Esophagus (tissue), 2 donors: Measurements from ENCODE around the gene GRK4. TPM values are rescaled to one million over a fixed set of nuclear protein-coding genes. Genes with fewer than 3 reads are reported as not detected.
A peak's percentile ranks its signal among the peaks of the same experiment; 100 is the strongest.
"Not testable (repeated sequence)": the region's sequence is repeated elsewhere in the genome, so short reads cannot be mapped to it uniquely, and the experiment has no call there.

Source experiments
- H3K27ac ChIP-seq, 2 donors: one replicate each; pipeline ENCODE4 v1.5.1; 2013; ENCODE audit warnings: low read depth in 2 of 2, mild to moderate bottlenecking in 2 of 2, inconsistent platforms in 1 of 2, low read length in 1 of 2, moderate library complexity in 1 of 2
- H3K27me3 ChIP-seq, 2 donors: one replicate each; pipeline ENCODE4 v1.6.1; 2013; ENCODE audit warnings: low read length in 2 of 2, control low read depth in 1 of 2, mild to moderate bottlenecking in 1 of 2; ENCODE audit not compliant: insufficient read depth in 2 of 2, control insufficient read depth in 1 of 2
- H3K36me3 ChIP-seq, 2 donors: one replicate each; pipeline ENCODE4 v1.6.1; 2013; ENCODE audit warnings: low read length in 1 of 2; ENCODE audit not compliant: control insufficient read depth in 2 of 2, insufficient read depth in 2 of 2
- H3K4me1 ChIP-seq, 2 donors: one replicate each; pipeline ENCODE4 v1.6.1; 2013; ENCODE audit warnings: low read length in 1 of 2; ENCODE audit not compliant: control insufficient read depth in 2 of 2, insufficient read depth in 2 of 2
- H3K4me3 ChIP-seq, 2 donors: one replicate each; pipeline ENCODE4 v1.5.1; 2013; ENCODE audit warnings: low read length in 2 of 2, mild to moderate bottlenecking in 2 of 2, low read depth in 1 of 2, moderate library complexity in 1 of 2
- H3K9me3 ChIP-seq, 2 donors: one replicate each; pipeline ENCODE4 v1.6.1; 2013; ENCODE audit warnings: mild to moderate bottlenecking in 2 of 2, low read depth in 1 of 2, low read length in 1 of 2, moderate library complexity in 1 of 2; ENCODE audit not compliant: control insufficient read depth in 2 of 2, insufficient read depth in 1 of 2
- WGBS, 2 donors: extraction: QIAGEN DNeasy Blood & Tissue Kit; methylation state at CpG; one replicate each; pipeline ENCODE4 v1.1.7; 2013; 5-methylcytosine and 5-hydroxymethylcytosine counted together
- polyA plus RNA-seq, 2 donors: library from polyadenylated mRNA; stranded (reverse); fragments of 200-250 nt; gene quantifications; one replicate each; pipeline ENCODE4 v1.2.3, GENCODE V29; 2013
- donor health status: healthy with polysubstance abuse.
- donor health status: Bipolar disorder and iron deficiency.

GRK4 gene
- 1 to 10 TPM; 1.2 to 1.7 TPM for polyA plus RNA-seq

DNA sequence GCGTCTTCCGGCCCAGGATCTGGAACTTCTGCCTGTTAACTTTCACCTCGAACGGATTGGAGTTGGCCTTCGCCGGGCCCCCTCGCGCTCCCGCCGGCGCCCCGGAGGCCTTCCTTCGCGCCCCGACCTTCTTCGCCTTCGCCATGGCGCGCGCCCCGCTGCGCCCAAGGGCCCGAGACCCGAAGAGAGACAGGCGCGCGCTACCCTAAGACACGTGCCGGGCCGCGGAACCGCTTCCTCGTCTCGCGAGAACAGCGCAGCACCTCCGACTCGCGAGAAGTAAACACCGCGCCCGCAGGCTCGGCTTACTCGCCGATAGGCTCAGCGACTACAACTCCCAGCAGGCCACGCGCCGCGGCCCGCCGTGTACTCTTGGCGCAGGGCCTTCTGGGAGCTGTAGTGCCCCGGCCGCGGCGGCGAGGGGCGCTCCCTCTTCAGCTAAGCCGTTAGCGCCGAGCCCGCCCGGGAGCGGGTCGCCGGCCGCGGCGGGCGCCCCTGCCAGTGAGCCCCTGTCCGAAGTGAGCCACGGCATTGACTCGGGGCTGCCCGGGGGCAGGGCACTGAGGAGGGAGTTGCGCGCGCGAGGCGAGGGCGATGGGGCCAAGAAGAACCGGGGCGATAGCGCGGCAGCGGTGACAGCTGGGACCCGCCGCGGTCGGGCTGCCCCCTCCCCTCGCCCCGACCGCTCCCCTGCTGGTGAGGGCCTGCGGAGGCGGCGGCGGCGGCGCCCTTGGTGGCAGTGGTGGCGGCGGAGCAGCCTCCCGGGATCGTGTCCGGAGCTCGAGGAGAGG lies at the start of gene GRK4, which contains the start of gene NOP14:
GRK4 (plus strand) TSS at position 397 of the 791 bp plus-strand sequence. CDS start 500 bp downstream, outside the sequence.
NOP14 (minus strand) TSS at position 232 of the 791 bp plus-strand sequence; CDS start at position 145, 87 bp downstream.
- peak within 1 kb of the TSS; percentile 87 to 91 for H3K27ac ChIP-seq
- H3K36me3 ChIP-seq: peaks cover 2 to 4% of the 10 kb centered on the region in 2 donors
- peak within 1 kb of the TSS; percentile 65 to 96 for H3K4me3 ChIP-seq
- H3K9me3 ChIP-seq: no peaks in the 10 kb centered on the region
- H3K27me3 ChIP-seq: no peaks in the 10 kb centered on the region
- H3K4me1 ChIP-seq: peaks cover 6 to 12% of the 10 kb centered on the region in 2 donors
- WGBS, 2 donors: 0% methylated on average over 99 to 105 of the region's 105 CpGs

DNA sequence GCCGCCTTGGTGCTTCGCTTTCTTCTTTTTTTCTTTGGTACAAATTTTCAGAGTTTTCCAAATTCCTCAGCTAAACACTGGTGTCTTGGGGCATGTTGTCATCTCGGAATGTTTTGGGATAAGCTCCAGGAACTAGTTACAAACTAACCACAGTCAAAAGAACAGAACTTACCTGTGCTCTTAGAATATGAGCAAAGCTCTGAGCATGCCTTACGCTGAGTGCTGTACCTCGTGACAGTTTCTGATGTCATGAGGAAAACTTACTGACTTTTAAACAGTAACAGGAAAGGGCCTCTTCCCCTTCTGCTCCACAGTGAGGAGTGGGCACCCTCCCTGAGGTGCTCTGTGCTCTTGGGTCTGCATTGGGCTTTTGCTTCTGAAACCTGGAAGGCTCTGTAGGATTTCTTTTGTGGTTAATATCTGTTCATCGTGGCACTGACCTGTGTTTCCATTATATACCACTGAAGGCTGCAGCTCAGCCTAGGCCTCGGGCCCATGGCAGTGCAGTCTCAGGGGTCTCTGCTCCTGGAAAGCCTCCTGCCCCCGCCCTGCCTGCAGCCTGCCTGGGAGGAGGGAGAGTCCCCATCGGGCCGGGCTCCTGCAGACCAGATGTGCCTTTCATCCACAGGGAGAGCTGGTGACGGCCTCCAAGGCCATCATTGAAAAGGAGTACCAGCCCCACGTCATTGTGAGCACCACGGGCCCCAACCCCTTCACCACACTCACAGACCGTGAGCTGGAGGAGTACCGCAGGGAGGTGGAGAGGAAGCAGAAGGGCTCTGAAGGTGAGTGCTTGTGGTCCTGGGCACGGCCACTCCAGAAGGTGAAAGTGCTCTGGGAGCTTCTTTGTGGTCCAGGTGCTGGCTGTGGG lies 48.9 kb upstream of the GRK4 start:
- H3K27ac ChIP-seq: no peak overlapping the region

DNA sequence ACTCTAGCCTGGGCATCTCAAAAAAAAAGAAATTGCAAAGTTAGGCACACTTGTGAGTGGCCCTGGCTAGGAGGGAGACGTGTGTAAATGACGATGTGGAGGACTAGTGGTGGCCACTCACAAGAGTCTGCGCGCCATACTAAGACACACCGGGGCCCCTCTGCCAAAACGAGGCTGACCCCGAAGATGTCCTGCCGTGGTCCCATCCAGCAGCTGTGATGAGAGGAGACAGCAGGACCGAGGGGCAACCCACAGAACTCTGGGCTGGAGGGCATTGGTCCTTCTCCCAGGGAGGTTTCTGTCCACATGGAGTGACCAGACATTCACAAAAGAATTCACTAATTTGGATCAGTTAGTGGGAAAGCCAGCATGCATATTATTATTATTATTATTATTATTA lies 47.6 kb upstream of the GRK4 start:
- H3K9me3 ChIP-seq: no peaks in the 10 kb centered on the region
- H3K4me1 ChIP-seq: no peaks in the 10 kb centered on the region
- peaks cover 16 to 24% of the 10 kb centered on the region in 2 donors for H3K36me3 ChIP-seq
- H3K27ac ChIP-seq: no peak overlapping the region
- H3K4me3 ChIP-seq: no peak overlapping the region
- H3K27me3 ChIP-seq: no peaks in the 10 kb centered on the region
- WGBS, 2 donors: 86 to 88% methylated on average over 9 of the region's 9 CpGs

More for the DNA sequence above, 48.9 kb upstream of the GRK4 start:
- H3K4me1 ChIP-seq: no peaks in the 10 kb centered on the region
- H3K27me3 ChIP-seq: no peaks in the 10 kb centered on the region
- no peaks in the 10 kb centered on the region for H3K9me3 ChIP-seq
- H3K4me3 ChIP-seq: no peak overlapping the region
- peaks cover 16 to 33% of the 10 kb centered on the region in 2 donors for H3K36me3 ChIP-seq
- 79 to 84% methylated on average over 16 of the region's 16 CpGs for WGBS, 2 donors

DNA sequence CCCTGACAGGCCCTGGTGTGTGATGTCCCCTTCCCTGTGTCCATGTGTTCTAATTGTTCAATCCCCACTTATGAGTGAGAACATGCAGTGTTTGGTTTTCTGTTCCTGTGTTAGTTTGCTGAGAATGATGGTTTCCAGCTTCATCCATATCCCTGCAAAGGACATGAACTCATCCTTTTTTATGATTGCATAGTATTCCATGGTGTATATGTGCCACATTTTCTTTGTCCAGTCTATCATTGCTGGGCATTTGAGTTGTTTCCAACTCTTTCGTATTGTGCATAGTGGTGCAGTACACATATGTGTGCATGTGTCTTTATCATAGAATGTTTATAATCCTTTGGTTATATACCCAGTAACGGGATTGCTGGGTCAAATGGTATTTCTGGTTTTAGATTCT lies 46.7 kb upstream of the GRK4 start:
- WGBS, 2 donors: 95 to 97% methylated on average over 2 of the region's 2 CpGs
- H3K36me3 ChIP-seq: peaks cover 15 to 20% of the 10 kb centered on the region in 2 donors

DNA sequence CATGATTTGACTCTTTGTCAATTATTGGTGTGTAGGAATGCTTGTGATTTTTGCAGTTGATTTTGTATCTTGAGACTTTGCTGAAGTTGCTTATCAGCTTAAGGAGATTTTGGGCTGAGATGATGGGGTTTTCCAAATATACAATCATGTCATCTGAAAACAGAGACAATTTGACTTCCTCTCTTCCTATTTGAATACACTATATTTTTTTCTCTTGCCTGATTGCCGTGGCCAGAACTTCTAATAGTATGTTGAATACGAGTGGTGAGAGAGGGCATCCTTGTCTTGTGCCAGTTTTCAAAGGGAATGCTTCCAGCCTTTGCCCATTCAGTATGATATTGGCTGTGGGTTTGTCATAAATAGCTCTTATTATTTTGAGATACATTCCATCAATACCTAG lies 45.1 kb upstream of the GRK4 start:
- H3K27ac ChIP-seq, H3K4me3 ChIP-seq, H3K4me1 ChIP-seq, H3K27me3 ChIP-seq, H3K9me3 ChIP-seq: not testable (repeated sequence)
- peaks cover 11 to 12% of the 10 kb centered on the region in 2 donors for H3K36me3 ChIP-seq
- 79 to 85% methylated on average over 2 of the region's 2 CpGs for WGBS, 2 donors

More for the DNA sequence above, 46.7 kb upstream of the GRK4 start:
- not testable (repeated sequence) for H3K4me1 ChIP-seq, H3K4me3 ChIP-seq, H3K27ac ChIP-seq, H3K9me3 ChIP-seq, H3K27me3 ChIP-seq

DNA sequence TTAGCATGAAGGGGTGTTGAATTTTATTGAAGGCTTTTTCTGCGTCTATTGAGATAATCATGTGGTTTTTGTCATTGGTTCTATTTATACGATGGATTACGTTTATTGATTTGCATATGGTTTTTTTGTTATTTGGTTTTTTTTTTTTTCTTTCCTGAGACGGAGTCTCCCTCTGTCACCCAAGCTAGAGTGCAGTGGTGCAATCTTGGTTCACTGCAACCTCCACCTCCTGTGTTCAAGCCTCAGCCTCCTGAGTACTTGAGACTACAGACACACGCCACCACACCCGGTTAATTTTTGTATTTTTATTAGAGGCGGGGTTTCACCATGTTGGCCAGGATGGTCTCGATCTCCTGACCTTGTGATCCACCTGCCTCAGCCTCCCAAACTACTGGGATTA lies 44.7 kb upstream of the GRK4 start:
- H3K36me3 ChIP-seq: peaks cover 9 to 12% of the 10 kb centered on the region in 2 donors
- H3K27ac ChIP-seq, H3K9me3 ChIP-seq, H3K27me3 ChIP-seq, H3K4me3 ChIP-seq, H3K4me1 ChIP-seq: not testable (repeated sequence)
- 94 to 96% methylated on average over 8 of the region's 8 CpGs for WGBS, 2 donors

DNA sequence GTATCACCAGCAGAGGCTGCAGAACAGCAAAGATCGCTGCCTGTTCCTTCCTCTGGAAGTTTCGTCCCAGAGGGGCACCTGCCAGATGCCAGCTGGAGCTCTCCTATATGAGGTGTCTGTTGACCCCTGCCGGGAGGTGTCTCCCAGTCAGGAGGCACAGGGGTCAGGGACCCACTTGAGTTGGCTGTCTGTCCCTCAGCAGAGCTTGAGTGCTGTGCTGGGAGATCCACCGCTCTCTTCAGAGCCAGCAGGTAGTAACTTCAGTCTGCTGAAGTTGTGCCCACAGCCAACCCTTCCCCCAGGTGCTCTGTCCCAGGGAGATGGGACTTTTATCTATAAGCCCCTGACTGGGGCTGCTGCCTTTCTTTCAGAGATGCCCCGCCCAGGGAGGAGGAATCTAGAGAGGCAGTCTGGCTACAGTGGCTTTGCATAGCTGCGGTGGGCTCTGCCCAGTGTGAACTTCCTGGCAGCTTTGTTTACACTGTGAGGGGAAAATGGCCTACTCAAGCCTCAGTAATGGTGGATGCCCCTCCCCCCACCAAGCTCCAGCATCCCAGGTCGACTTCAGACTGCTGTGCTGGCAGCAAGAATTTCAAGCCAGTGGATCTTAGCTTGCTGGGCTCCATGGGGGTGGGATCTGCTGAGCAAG lies 40.8 kb upstream of the GRK4 start:
- 60 to 65% methylated on average over 7 of the region's 7 CpGs for WGBS, 2 donors
- H3K4me3 ChIP-seq, H3K9me3 ChIP-seq, H3K4me1 ChIP-seq, H3K27me3 ChIP-seq: not testable (repeated sequence)
- peaks cover 4 to 25% of the 10 kb centered on the region in 2 donors for H3K36me3 ChIP-seq
- H3K27ac ChIP-seq: peak overlapping the region in 1 of 2 donors; percentile 16

DNA sequence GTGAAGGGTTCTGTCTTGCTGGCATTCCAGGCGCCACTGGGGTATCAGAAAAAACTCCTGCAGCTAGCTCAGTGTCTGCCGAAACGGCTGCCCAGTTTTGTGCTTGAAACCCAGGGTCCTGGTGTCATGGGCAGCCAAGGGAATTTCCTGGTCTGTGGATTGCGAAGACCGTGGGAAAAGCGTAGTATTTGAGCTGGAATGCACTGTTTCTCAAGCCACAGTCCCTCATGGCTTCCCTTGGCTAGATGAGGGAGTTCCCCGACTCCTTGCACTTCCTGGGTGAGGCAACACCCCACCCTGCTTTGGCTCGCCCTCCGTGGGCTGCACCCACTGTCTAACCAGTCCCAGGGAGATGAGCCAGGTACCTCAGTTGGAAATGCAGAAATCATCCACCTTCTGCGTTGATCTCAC lies 40.2 kb upstream of the GRK4 start:
- peaks cover 3 to 4% of the 10 kb centered on the region in 2 donors for H3K4me1 ChIP-seq
- 71 to 78% methylated on average over 10 of the region's 10 CpGs for WGBS, 2 donors
- no peaks in the 10 kb centered on the region for H3K9me3 ChIP-seq
- H3K27ac ChIP-seq: no peak overlapping the region
- peaks cover 5 to 27% of the 10 kb centered on the region in 2 donors for H3K36me3 ChIP-seq
- no peak overlapping the region for H3K4me3 ChIP-seq
- H3K27me3 ChIP-seq: no peaks in the 10 kb centered on the region

DNA sequence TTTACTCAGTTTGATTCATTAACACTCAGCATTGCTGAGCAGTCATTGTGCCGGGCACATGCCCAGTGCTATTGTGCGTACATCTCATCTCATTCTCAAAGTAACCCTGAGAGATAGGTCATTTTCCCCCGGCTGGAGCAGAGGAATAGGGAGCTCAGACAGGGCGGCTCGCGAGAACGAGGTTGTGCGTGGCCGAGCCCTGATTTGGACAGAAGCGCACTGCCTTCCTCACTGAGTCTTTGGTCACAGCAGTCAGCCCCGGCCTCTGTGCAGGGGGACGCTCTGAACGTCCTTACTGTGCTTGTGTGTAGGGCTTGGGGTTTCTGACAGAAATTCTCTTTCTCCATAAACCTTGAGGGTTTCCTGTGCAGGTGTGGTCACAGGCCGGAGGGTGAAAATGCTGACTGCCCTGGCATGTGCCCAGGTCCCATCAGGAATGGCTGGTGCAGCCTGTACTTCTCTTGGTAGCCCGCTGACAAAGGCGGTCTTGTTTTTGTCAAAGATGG lies 39.6 kb upstream of the GRK4 start:
- peaks cover 3 to 4% of the 10 kb centered on the region in 2 donors for H3K4me1 ChIP-seq
- H3K27ac ChIP-seq: no peak overlapping the region
- H3K27me3 ChIP-seq: no peaks in the 10 kb centered on the region
- H3K36me3 ChIP-seq: peaks cover 9 to 33% of the 10 kb centered on the region in 2 donors
- WGBS, 2 donors: 88 to 91% methylated on average over 16 of the region's 16 CpGs
- H3K4me3 ChIP-seq: no peak overlapping the region
- no peaks in the 10 kb centered on the region for H3K9me3 ChIP-seq
